Smooth muscle cell (in vitro differentiated cells): ENCODE results near the gene DCAF8L2. TPM values are rescaled to one million over a fixed set of nuclear protein-coding genes. Genes with fewer than 3 reads are reported as not detected.

Source experiments
- DNase-seq: peaks from one replicate; lab custom pipeline; 2025; ENCODE audit not compliant: unreplicated experiment; lab: John Stamatoyannopoulos, UW
- H2AFZ ChIP-seq: fragments of 200-600 bp; sonication (generic); 2 replicates; pipeline ENCODE4 v1.6.0; 2016; ENCODE audit warnings: antibody characterized with exemption, low read depth, mild to moderate bottlenecking
- H3F3A ChIP-seq: fragments of 200-600 bp; sonication (generic); 2 replicates; pipeline ENCODE4 v1.6.0; 2017; ENCODE audit warnings: antibody characterized with exemption, low read depth
- H3K27ac ChIP-seq: fragments of 200-600 bp; sonication (generic); 2 replicates; pipeline ENCODE4 v1.5.1; 2016; ENCODE audit warnings: low read depth, mild to moderate bottlenecking
- H3K27me3 ChIP-seq: fragments of 200-600 bp; sonication (generic); 2 replicates; pipeline ENCODE4 v1.6.1; 2016; ENCODE audit warnings: low read depth, mild to moderate bottlenecking
- H3K36me3 ChIP-seq: fragments of 200-600 bp; sonication (generic); 2 replicates; pipeline ENCODE4 v1.5.1; 2016; ENCODE audit warnings: low read depth
- H3K4me1 ChIP-seq: fragments of 200-600 bp; sonication (generic); 2 replicates; pipeline ENCODE4 v1.5.1; 2016; ENCODE audit warnings: low read depth
- H3K4me2 ChIP-seq: fragments of 200-600 bp; sonication (generic); 2 replicates; pipeline ENCODE4 v1.6.0; 2016; ENCODE audit warnings: mild to moderate bottlenecking
- H3K4me3 ChIP-seq: fragments of 200-600 bp; sonication (generic); 2 replicates; pipeline ENCODE4 v1.5.1; 2016; ENCODE audit warnings: mild to moderate bottlenecking
- H3K79me2 ChIP-seq: fragments of 200-600 bp; sonication (generic); 2 replicates; pipeline ENCODE4 v1.6.0; 2016; ENCODE audit warnings: low read depth, mild to moderate bottlenecking
- H3K9ac ChIP-seq: fragments of 200-600 bp; sonication (generic); 2 replicates; pipeline ENCODE4 v1.6.0; 2016; ENCODE audit warnings: low read depth
- H3K9me3 ChIP-seq: fragments of 200-600 bp; sonication (generic); replicated peaks from 2 replicates; pipeline ENCODE4 v1.5.1; 2016; ENCODE audit warnings: low read depth
- H4K20me1 ChIP-seq: fragments of 200-600 bp; sonication (generic); 2 replicates; pipeline ENCODE4 v1.6.0; 2016; ENCODE audit warnings: low read depth
- CTCF ChIP-seq: fragments of 200-600 bp; sonication (generic); IDR thresholded peaks from 2 replicates; pipeline ENCODE4 v1.5.1; 2017; ENCODE audit warnings: borderline replicate concordance, mild to moderate bottlenecking, antibody characterized with exemption; ENCODE audit not compliant: insufficient read depth, poor library complexity, severe bottlenecking
- WGBS: methylation state at CpG from one replicate; pipeline ENCODE4 v1.1.7; 2016; ENCODE audit warnings: low lambda C conversion rate; 5-methylcytosine and 5-hydroxymethylcytosine counted together
- polyA plus RNA-seq: library from polyadenylated mRNA; unstranded; fragments of >200 nt; fragmentation: Nextera tagmentation; extraction: Ambion mirVana; gene quantifications from 2 replicates; pipeline ENCODE4 v1.2.1, GENCODE V29; 2016
- total RNA-seq: library from RNA; depleted of rRNA; stranded (reverse); fragments of >200 nt; gene quantifications from 2 replicates; pipeline ENCODE4 v1.2.3, GENCODE V29; 2014

Gene DCAF8L2
- total and polyA plus RNA-seq, 2 experiments from 2014 or later = not detected

DNA sequence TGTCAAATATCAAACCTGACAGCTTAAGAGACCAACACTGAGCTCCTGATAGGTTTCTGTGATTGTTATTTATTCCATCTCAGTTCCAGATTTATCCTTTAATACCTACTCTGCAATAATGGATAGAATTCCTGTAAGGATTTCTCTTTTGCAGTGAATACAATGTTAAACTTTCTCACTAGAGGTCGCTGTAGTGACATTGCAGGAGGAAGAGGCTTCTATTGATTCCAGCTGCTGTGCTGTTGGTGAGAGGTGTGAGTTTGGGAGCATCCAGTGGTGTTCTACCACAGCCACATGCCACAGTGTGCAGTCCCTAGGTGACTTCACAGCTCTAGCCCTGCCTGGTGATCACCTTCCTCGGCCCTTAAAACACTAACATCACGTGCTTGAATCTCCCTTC lies 34.6 kb upstream of the DCAF8L2 start:
- H3F3A ChIP-seq = no peaks in the 10 kb centered on the region
- no peaks in the 10 kb centered on the region for H3K27me3 ChIP-seq
- H3K4me3 ChIP-seq = no peak overlapping the region
- H3K27ac ChIP-seq = no peak overlapping the region
- no peak overlapping the region for H3K4me2 ChIP-seq
- no peak overlapping the region for H3K9ac ChIP-seq
- H3K79me2 ChIP-seq = no peaks in the 10 kb centered on the region
- no peaks in the 10 kb centered on the region for H3K4me1 ChIP-seq
- no peaks in the 10 kb centered on the region for H4K20me1 ChIP-seq
- H2AFZ ChIP-seq = no peak overlapping the region
- 24% methylated on average over 3 of the region's 3 CpGs for WGBS
- TF ChIP-seq CTCF = peak; percentile 49
- no peaks in the 10 kb centered on the region for H3K36me3 ChIP-seq
- DNase-seq = no peak
- H3K9me3 ChIP-seq = no peaks in the 10 kb centered on the region

DNA sequence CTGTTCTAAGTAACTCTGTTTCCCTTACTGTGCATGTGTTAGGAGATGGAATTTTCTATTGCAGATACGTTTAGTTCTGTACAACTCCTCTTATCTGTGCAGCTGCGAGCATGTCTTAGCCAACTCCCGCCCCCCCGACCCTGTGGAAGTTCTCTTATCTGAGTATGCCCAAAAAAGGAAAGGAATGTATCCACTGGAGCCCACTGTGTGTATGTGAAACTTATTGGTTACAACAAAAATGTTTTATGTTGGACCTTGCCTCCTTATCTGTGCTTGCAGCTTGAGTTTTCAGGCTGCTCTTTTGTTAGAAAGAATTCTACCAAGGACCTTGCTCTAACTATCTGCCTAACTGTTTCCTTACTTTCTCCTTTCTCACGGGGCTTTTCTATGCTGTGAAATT lies 24.2 kb upstream of the DCAF8L2 start:
- Histone ChIP-seq H3K4me1 (no peaks in the 10 kb centered on the region), H3K27ac (no peak overlapping the region), H3K4me2 (peak overlapping the region; percentile 64), H3K9ac (no peak overlapping the region), H3K4me3 (peak overlapping the region; percentile 13), H3K9me3 (no peaks in the 10 kb centered on the region), H4K20me1 (no peaks in the 10 kb centered on the region), H3K27me3 (no peaks in the 10 kb centered on the region), H3K36me3 (no peaks in the 10 kb centered on the region), H3F3A (no peaks in the 10 kb centered on the region), H3K79me2 (no peaks in the 10 kb centered on the region), H2AFZ (peak overlapping the region; percentile 55)
- DNase-seq = no peak
- 35% methylated on average over 5 of the region's 5 CpGs for WGBS
- no peak for TF ChIP-seq CTCF

DNA sequence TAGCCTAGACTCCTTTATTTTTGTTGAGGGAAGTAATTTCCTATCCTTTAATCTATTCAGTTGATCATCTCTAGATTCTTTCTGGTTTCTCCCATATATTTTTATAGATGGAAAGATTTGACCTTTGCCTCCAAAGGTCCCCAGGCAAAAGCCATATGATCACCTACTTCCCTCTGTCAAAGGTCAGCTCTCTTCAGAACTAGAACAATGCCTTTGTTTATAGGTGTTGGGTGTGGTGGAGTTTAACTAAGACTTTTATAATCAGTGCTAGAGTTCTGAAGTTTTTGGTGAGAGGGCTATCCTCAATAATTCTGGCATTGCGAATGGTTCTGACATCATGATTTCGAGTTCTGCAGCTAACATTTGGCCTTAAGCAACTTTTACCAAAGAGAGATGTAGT lies 19.0 kb upstream of the DCAF8L2 start:
- WGBS = 78% methylated on average over 2 of the region's 2 CpGs
- TF ChIP-seq CTCF = no peak
- Histone ChIP-seq H3K27me3 (no peaks in the 10 kb centered on the region), H3K9ac (no peak overlapping the region), H4K20me1 (no peaks in the 10 kb centered on the region), H3K79me2 (no peaks in the 10 kb centered on the region), H3K27ac (no peak overlapping the region), H3K9me3 (no peaks in the 10 kb centered on the region), H2AFZ (no peak overlapping the region), H3K4me3 (no peak overlapping the region), H3K4me1 (no peaks in the 10 kb centered on the region), H3K4me2 (no peak overlapping the region), H3F3A (no peaks in the 10 kb centered on the region), H3K36me3 (no peaks in the 10 kb centered on the region)
- no peak for DNase-seq

GRCh38 chrX:27575565-27575964 lies 14.6 kb upstream of the DCAF8L2 start:
- Histone ChIP-seq H3K4me1 (no peaks in the 10 kb centered on the region), H3K79me2 (no peaks in the 10 kb centered on the region), H3K9ac (no peak overlapping the region), H3F3A (no peaks in the 10 kb centered on the region), H2AFZ (no peak overlapping the region), H4K20me1 (no peaks in the 10 kb centered on the region), H3K27ac (no peak overlapping the region), H3K27me3 (no peaks in the 10 kb centered on the region), H3K9me3 (no peaks in the 10 kb centered on the region), H3K36me3 (no peaks in the 10 kb centered on the region), H3K4me3 (no peak overlapping the region), H3K4me2 (no peak overlapping the region)
- no peak for DNase-seq
- no peak for TF ChIP-seq CTCF
